Hematopoietic multipotent progenitor cell treated with erythropoietin and hydrocortisone succinate and interleukin-3 and kit ligand, for 15 days (in vitro differentiated cells): Measurements from ENCODE around the gene NUDT14.
A peak's percentile ranks its signal among the peaks of the same experiment; 100 is the strongest.

Experiments
- DNase-seq: peaks from one replicate; pipeline ENCODE4 v3.0.0-alpha.2; 2015; ENCODE audit warnings: low spot score

Gene NUDT14

DNA sequence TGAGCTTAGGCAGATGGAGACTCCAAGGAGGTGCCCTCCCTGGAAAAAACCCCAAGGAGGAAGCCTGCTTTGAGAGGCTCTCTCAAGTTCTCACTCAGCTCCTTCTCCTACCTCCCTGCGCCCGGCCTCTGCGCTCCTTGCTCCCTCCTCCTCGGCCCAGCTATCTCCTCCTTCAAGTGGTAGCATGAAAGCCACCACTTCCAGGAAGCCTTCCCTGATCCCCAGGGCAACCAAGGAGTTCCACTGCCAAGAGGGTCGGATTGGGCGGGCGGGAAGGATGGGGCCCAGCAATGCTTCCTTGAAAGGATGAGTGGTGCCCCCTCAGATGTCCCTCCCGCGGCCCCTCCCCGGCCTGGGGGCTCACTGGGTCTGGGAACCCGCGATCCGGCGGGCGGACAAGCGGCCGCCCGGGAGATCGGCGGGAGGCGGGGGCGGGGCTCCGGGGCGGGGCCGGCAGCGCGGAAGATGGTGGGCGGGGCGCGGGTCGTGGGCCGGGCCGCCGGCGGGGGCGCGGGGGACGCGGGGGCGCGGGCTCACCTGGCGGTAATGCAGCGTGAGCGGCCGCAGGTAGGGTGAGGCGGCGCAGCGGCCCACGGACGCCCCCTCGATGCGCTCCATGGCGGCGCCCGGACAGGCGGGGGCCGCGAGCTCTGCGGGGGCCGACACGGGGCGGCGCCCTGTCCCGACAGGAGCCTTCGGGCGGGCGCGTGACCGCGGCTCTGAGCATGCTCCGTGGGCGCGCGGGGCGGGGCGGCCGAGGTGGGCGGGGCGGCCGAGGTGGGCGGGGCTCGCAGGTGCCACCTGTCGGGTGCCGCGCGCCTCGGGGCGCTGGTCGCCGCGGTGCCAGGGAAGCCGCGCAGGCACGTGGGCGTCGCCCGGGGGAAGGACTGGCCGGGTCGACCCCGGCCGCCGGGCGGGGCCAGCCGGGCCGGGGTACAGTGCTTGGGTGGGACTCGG lies at the start of gene NUDT14:
Gene NUDT14, minus strand, starts transcription at position 721 of the 957 bp plus-strand sequence. Its CDS starts 103 bp downstream, at position 618.
- DNase-seq: peak; percentile 66

DNA sequence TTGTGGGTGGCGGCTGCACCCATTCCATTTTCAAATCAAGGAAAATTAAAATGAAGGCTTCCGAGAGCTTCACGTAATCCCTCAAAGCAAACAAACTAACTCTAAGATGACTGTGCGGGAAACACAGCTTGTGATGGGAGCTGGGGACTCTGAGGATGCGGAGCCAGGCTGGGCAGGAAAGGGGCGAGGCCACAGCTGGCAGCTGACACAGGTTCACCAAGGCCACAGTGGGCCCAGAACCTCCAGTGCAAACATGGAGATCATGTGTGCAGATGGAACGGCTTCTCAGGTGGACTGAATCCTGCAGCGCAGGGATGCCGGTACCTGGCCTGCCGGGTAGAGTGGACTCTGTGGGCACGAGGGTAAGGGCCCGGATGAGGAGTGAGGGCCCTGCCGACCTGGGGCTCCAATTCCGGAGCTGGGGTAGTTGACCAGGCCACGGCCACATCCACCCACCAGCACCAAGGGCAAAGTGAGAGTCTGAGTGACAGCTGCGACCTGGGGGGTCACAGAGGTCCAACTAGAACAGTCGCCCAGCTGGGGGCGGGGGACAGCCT lies 48.1 kb upstream of the NUDT14 start:
- no peak for DNase-seq

DNA sequence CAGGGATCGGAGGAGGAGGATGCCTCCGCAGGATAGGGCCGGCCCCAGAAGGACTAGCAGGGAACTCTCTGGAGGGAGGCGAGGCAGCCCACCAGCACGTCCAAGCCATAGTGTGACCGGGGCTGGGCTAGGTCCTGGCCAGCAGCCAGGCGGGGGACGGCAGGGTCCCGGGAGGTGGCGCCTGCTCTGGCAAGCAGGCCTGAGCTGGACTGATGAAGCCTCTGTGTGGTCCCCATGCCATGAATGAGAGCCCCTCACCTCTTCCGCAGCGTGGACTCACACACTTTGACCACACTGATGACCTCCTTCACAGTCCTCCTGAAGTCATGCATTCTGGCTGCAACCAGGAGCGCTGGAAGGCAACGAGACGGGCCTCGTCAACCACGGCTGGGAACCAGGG lies 47.5 kb upstream of the NUDT14 start:
- DNase-seq: no peak

DNA sequence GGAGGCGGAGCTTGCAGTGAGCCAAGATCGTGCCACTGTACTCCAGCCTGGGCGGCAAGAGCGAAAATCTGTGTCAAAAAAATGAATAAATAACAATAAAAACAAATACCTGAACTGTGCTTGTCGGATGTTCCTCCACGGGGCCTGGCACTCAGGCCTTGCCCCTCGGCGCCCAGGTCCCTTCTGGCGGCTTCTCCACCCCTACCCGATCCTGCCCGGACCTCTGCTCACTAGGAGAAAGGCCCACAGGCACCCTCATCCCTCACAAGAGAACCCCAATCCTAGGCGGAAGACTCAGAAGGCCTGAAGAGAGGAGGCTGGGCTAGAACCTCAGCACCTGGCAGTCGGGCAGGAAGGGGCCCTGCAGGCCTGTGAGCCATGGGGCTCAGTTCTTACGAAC lies 46.2 kb upstream of the NUDT14 start:
- no peak for DNase-seq

DNA sequence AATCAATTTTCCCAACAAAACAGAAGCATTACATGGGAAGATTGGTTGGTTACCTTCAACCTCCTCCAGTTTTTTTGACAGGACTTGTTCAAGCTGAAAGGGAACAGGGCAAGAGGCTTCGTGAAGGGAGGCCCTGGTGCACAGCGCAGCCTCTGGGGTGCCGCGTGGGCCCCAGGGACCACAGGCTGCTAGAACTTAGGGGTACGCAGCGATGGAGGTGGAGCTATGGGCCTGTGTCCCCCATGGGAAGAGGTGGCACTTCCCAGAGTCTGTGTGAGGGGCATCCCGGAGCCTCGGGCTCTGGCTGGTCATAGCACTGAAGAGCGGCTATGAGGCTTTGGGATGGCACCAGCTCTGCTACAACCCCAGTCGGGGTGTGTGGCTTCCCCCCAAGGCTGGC lies 45.1 kb upstream of the NUDT14 start:
- no peak for DNase-seq

DNA sequence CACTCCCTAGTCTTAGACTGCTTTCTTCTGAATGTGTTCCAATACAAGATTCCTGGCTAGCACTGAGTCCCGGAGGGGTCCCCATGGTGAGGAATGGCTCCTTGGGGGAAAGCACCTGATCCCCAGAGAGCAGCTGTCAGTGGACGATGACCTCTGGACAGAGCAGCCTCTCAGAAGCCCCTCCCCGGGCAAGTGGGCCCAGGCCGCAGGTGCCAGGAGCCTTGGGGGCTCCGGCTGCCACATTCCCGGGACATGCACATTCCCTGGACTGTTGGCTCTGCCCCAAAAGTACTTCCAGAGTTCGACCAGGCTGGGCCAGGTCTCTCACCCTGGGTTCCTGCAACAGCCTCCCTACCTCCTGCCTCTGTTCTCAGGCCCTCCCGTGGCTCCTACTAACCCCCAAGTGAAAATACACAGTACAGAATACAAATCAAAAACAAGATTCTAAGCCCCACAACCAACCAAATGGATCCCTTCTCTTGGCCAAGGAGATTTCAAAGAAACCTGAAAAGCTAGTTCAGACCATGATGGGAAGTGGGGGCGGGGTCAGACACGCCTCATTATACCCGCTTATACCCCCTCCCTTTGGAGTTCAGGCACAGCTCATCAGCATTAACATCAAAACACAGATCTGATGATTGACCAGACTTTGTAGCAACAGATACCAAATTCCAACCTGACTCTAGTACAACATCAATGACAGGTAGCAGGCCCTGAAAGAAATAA lies 43.9 kb upstream of the NUDT14 start:
- DNase-seq: no peak

DNA sequence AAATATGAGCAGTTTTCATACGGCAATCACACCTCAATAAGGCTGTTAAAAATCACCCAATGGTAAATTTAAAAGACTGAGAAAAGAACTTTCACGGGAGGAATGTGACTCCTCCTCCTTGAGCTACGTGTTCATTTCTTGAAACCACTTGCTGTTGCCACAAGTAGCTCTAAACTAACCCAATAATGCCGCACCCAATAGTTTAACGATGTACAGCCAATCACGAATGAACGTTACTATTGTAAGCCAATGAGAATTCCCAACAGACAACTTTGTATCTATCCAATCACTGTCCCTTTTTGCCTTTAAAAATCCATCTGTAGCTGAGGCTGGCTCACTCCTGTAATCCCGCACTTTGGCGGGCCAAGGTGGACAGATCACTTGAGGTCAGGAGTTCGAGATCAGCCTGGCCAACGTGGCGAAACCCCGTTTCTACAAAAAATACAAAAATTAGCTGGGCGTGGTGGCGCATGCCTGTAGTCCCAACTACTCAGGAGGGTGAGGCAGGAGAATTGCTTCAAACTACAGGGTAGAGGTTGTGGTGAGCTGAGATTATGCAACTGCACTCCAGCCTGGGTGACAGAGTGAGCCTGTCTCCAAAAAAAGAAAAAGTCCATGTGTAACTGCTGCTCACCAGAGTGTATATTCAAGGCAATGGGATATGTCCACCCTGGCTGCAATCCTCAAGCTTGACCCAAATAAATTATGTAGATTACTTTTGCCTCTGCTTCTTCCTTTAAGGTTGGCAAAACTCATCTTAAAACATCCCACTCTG lies 42.8 kb upstream of the NUDT14 start:
- no peak for DNase-seq

DNA sequence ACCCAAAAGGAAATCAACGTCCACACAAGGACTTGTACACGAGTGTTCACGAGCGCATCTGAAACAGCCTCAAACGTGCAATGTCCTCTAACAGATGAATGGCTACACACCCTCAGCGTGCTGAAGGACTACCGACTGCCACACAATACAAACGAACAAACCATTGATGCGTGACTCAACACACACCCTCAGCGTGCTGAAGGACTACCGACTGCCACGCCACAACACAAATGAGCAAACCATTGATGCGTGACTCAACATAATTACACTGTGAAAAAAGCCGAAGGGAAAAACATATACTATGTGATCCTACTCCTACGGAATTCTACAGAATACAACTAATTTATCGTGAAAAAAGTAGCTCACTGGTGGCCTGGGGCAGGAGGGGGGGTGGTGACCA lies 42.1 kb upstream of the NUDT14 start:
- DNase-seq: no peak

DNA sequence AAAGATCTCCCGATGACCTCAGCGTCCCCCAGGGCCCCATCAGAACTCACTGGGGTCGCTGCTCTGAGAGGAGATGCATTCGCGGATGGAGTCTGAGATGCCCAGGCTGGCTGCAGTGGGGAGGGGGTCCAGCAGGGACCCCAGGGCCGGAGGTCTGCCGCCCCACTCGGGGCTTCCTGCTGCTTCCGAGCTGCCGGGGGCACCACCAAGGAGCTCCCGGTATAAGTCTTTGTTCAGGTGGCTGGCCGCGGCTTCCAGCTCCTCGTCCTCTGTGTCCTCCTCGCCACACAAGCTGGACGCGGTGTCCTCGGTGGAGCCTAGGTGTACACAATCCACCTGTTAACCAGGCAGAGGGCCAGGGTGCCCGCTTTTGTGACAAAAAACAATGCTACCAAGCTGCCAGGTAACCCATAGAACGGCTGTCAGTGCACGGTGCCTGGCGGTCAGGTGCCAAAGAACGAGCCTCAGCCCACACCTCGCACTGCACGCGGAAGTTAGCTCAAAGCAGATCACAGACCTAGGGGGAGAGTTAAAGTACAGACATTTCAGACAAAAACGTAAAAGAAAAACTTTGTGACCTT lies 40.6 kb upstream of the NUDT14 start:
- DNase-seq: no peak

DNA sequence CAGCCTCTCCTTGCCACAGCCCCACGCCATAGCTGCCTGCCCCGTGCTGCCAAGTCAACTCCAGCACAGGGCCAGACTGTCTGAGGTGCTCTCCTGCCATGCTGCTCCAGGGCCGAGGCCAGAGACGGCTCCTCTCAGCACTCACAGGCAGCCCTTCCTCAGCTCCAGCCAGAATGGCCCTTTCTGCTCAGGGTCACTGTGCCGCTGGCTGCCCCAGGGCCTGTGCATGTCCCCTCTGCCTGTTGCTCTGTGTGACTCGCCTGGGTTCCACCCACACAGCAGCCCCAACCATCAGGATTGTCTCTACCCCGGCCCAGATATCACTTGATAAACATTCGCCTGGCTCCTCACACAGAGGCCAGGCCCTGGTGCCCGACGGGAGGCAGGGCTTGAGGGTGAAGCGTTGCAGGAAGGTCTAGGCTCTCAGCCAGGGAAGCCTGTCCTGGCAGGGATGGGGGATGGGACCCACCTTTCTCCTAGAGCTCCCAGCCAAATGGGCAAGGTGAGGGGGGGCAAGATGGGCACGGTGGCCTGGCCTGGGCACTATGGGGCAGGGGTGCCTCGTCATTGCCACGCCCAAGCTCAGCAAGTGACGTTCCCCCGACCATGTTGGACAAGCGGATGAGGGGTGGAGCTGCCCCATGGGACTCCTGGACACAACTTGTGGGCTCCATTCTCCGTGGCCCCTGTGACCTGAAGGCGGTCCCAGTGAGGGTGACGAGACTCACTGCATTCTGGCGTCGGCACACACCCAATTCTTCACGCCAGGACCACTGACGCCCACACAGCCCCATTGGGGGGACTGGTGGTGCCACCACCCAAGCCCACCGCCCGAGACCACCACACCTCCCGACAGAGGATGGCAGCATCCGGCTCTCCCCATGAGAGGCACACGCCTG lies 39.8 kb upstream of the NUDT14 start:
- no peak for DNase-seq

DNA sequence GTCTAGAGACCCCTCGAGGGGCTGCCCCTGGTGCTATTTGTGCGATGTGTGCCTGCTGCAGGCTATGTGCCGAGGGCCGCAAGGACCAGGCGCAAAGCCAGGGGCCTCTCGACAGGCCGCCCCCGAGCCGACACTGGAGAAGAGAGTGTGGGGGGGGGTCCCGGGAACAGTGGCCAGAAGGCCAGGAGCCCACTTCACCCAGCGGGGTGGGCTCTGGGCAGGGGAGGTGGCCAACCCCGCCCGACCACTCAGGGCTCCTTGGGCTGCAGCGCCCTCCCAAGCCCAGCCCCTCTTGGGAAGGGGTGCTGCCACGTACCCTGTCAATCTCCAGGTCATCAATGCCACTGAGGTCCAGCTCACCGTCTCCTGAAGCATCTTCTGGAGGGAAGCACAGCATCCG lies 38.6 kb upstream of the NUDT14 start:
- DNase-seq: no peak

DNA sequence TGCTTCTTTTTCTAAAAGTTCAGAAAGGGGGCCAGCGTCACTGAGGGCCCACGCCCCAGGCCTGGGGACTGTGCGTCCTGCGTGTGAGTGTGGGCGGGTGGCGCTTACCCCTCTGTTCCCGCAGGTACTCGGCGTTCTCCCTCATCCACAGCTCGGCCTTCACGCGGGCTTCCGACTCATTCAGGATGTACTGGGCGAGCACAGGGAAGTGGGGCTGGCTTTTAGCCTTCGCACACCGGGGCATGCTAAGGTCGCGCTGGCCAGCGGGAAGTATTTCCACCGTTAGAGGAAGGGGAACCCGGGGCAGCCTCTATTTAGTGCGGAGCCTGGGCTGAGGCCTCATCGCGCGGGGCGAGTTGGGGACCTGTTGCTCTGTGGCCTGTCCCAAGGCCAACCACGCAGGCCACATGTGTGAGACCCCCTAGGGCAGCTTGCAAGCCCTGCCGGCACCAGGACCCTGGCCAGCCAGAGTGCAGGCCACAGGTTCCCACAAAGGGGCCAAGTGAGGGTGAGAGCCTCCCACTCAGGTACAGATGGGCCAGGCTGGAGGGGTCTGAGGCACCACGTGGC lies 38.0 kb upstream of the NUDT14 start:
- no peak for DNase-seq

DNA sequence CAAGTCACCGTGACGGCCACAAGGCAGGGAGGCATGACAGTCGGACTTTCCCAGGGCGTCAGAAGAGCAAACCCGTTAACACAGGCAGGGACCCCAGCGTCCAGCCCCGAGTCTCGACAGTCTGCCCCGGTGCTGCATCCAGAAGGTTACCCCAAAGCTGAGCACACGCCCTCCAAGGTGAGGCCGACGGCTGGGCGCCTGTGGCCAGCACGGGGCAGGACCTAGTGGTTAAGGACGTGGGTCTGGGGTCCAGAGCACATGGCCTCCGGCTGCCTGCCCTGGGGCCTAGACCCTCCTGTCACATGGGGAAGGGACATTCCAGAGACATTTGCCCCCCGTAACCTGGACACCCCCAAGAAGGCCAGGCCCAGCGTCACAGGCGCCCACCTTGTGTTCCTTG lies 37.5 kb upstream of the NUDT14 start:
- no peak for DNase-seq

DNA sequence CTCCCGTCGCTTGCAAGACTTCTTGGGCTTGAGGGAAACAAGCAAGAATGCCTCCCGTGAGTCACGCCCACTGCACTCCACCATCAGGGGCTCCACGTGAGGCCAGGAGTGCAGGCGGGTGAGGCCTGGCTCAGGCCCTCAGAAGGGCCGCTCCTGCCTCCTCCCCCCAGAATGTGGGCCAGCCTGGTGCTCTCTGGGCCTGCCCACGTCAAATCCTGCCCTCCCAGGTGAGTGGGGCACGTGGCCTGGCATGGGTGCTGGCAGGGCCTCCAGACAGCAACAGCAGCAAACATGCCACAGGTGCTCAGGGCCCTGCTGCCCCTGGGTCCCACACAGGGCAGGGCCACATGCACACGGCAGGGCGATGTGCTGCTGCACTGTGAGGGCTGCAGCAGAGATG lies 36.7 kb upstream of the NUDT14 start:
- no peak for DNase-seq

DNA sequence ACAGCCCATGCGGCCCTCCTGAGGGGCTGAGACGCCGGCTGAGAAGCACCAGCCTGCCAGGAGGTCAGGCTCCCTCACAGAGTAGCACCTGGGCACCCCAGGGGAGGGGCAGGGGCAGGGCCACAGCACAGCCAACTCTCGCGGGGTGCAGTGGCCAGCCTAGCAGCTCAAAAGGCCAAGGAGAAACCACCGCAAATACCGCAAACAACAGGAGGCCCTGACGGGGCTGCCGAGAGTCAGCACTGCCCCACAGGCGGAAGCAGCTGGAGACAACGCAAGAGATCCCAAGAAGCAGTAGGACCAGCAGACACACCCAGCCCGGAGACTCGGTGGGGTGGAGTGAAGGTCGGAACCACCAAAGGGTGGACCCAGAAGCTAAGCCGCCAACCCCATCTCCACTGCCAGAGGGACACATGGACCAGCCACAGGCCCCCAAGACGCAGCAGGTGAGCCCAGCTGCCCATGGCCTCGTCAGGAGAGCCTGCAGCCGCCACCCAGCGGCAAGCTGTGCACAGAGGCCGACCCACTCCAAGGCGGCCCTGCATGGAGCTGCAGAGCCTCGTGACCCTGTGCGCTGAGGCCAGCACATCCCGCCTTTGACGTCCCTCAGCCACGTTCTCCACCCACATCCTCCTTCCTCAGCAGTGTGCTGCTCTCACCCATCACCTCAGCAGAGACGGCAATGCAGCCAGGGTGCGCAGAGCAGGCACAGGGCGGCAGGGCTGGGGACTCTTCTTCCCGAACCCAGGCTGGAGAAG lies 35.6 kb upstream of the NUDT14 start:
- no peak for DNase-seq

DNA sequence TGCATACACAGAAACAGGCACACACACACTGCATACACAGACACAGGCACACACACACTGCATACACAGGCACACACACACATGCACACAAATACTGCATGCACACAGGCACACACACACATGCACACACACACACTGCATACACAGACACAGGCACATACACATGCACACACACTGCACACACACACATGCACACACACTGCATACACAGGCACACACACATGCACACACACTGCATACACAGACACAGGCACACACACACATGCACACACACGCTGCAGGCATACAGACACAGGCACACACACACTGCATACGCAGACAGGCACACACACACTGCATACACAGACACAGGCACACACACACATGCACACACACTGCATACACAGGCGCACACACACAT lies 34.5 kb upstream of the NUDT14 start:
- no peak for DNase-seq

DNA sequence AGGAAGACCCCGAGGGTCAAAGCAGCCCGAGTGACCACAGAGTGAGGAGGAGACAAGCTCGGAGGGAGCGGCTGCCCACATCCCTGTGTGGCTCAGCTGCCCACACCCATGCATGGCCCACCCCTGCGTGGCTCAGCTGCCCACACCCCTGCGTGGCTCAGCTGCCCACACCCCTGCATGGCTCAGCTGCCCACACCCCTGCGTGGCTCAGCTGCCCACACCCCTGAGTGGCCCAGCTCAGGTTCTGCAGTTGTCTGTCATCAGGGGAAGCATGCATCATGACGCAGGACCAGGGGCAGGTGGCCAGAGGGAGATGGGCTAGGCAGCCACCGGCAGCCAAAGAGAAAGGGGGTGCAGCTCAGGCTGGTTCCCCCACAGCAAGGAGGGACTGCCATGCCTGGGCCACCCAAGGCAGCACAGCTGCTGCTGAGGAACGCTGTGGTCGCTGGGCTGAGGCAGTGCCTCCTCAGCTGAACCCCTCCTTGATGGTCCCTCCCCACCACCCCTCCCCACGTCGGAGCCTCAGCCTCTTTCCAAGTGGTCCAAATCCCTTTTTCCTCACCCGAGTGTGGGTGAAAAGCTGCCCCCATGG lies 33.3 kb upstream of the NUDT14 start:
- no peak for DNase-seq

DNA sequence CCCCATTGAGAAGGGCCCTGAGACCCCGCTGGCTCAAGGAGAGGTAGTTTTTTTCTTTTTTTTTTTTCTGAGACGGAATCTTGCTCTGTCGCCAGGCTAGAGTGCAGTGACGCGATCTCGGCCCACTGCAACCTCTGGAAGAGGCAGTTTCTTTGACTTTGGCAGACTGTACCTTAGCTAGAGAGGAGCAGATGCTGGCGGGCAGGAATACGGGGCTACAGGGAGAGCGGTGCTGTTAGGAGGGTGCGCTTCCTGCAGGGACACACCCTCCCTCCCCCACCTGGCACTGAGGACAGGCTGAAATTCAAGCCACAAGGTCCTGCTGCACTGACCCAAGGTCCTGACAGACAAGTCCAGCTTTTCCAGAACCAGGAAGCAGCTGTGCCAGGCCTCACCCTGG lies 32.2 kb upstream of the NUDT14 start:
- DNase-seq: no peak
